MCF 10A (cell line): ENCODE measurements around the gene FAM83B. TPM values are rescaled to one million over a fixed set of nuclear protein-coding genes. Genes with fewer than 3 reads are reported as not detected.

Experiments used
- BruUV-seq: library from RNA; stranded (reverse); fragments of 400-500 nt; replicated peaks from 2 replicates; lab custom pipeline; 2021; lab: Mats Ljungman, UMichigan
- CTCF ChIA-PET: fragments of 300-600 bp; sonication (Branson Sonifier 250); formaldehyde crosslinking; extraction: SDS; loops from one replicate; lab custom pipeline; 2021; ENCODE audit warnings: antibody characterized with exemption, inconsistent platforms; lab: Yijun Ruan, JAX
- POLR2A ChIA-PET: fragments of 300-600, 350-650 bp; sonication (Branson Sonifier 250); formaldehyde crosslinking; extraction: SDS; loops from one replicate; lab custom pipeline; 2020; ENCODE audit warnings: antibody characterized with exemption, inconsistent platforms; lab: Yijun Ruan, JAX
- DNase-seq: peaks from one replicate; pipeline ENCODE4 v3.0.0-alpha.2; 2018; ENCODE audit not compliant: unreplicated experiment
- H3K27ac Mint-ChIP-seq: one replicate; pipeline ENCODE4 v1.8.0; 2022; ENCODE audit warnings: mild to moderate bottlenecking, low read depth, mixed read lengths; ENCODE audit not compliant: unreplicated experiment
- H3K27me3 Mint-ChIP-seq: one replicate; pipeline ENCODE4 v1.8.0; 2022; ENCODE audit warnings: mixed read lengths; ENCODE audit not compliant: insufficient read depth, unreplicated experiment
- H3K36me3 Mint-ChIP-seq: one replicate; pipeline ENCODE4 v1.8.0; 2022; ENCODE audit warnings: mild to moderate bottlenecking, moderate library complexity, mixed read lengths; ENCODE audit not compliant: insufficient read depth, unreplicated experiment
- H3K4me1 Mint-ChIP-seq: one replicate; pipeline ENCODE4 v1.8.0; 2022; ENCODE audit warnings: mixed read lengths; ENCODE audit not compliant: insufficient read depth, unreplicated experiment
- H3K4me3 Mint-ChIP-seq: one replicate; pipeline ENCODE4 v1.8.0; 2022; ENCODE audit warnings: mild to moderate bottlenecking, moderate library complexity, mixed read lengths; ENCODE audit not compliant: unreplicated experiment
- H3K9me3 Mint-ChIP-seq: one replicate; pipeline ENCODE4 v1.8.0; 2022; ENCODE audit warnings: mixed read lengths; ENCODE audit not compliant: unreplicated experiment
- intact Hi-C: fragments of 100-400 bp; cut with micrococcal nuclease; formaldehyde crosslinking; loops from 2 replicates; pipeline ENCODE4 v1.14.1; 2022
- total RNA-seq: library from RNA; stranded (reverse); gene quantifications from 2 replicates; pipeline ENCODE4 v1.2.3, GENCODE V29; 2022
- TF ChIP-seq, protein P1 (sequence below): fragments of 200-600 bp; IDR thresholded peaks from one replicate; pipeline ENCODE4 v1.8.0; 2022; ENCODE audit warnings: antibody characterized with exemption, mild to moderate bottlenecking; ENCODE audit not compliant: unreplicated experiment

Gene FAM83B
- total RNA-seq, 1 experiment from 2014 or later = 25.4 TPM

DNA sequence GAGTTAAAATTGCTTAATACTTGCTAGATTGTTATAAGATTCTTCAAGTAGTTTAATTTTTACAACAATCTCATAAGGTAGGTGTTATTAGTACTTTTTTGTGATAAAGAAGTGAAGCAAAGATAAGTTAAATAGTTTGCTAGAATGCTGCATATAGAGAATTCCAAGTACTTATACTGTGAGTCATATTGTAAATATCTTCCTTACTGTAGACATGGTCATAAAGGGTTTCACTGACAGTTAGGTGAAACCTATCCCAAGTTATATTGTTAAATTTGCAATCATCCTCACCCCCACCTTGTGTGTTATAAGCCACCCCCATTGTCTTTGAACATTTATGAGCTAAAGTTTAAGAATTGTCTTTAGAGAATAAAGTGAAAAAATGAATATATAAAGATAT, 142.0 kb downstream of the FAM83B start:
- BruUV-seq = no TSS peak

DNA sequence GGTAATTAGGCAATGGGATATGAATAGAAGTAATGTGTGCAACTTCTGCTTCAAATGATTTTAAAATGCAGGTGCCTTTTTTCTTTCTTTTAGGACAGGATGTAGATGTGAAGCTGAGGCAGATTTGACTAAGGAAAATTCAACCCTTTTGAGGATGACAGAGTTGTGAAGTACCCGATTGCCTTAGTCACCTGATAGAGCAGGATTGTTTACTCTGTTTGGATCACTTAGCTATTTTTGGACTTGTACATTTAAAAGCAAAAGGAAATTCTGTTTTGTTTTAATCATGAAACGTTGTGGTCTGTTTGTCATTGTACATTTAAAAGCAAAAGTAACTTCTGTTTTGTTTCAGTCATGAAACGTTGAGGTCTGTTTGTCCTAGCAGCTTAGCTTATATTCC, 143.4 kb downstream of the FAM83B start:
- ChIA-PET CTCF (interaction anchor here (0.6 to 1.7 kb wide), 2 partner anchors 37 to 271 kb away, joined by 4 read pairs; no protein-coding TSS in a partner anchor), POLR2A (no interaction called here)
- H3K4me3 Mint-ChIP-seq = no peak overlapping the region
- TF ChIP-seq, protein P1, sequence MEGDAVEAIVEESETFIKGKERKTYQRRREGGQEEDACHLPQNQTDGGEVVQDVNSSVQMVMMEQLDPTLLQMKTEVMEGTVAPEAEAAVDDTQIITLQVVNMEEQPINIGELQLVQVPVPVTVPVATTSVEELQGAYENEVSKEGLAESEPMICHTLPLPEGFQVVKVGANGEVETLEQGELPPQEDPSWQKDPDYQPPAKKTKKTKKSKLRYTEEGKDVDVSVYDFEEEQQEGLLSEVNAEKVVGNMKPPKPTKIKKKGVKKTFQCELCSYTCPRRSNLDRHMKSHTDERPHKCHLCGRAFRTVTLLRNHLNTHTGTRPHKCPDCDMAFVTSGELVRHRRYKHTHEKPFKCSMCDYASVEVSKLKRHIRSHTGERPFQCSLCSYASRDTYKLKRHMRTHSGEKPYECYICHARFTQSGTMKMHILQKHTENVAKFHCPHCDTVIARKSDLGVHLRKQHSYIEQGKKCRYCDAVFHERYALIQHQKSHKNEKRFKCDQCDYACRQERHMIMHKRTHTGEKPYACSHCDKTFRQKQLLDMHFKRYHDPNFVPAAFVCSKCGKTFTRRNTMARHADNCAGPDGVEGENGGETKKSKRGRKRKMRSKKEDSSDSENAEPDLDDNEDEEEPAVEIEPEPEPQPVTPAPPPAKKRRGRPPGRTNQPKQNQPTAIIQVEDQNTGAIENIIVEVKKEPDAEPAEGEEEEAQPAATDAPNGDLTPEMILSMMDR = no peak
- H3K36me3 Mint-ChIP-seq = no peaks in the 10 kb centered on the region
- DNase-seq = no peak
- no peaks in the 10 kb centered on the region for H3K27me3 Mint-ChIP-seq
- intact Hi-C loops = no loop called here
- H3K4me1 Mint-ChIP-seq = no peaks in the 10 kb centered on the region
- H3K9me3 Mint-ChIP-seq = no peaks in the 10 kb centered on the region
- H3K27ac Mint-ChIP-seq = no peak overlapping the region
- no TSS peak for BruUV-seq

More for the DNA sequence above, 142.0 kb downstream of the FAM83B start:
- H3K27me3 Mint-ChIP-seq = no peaks in the 10 kb centered on the region
- intact Hi-C loops = no loop called here
- H3K36me3 Mint-ChIP-seq = no peaks in the 10 kb centered on the region
- no peaks in the 10 kb centered on the region for H3K9me3 Mint-ChIP-seq
- no peak overlapping the region for H3K27ac Mint-ChIP-seq
- POLR2A ChIA-PET = no interaction called here
- DNase-seq = no peak
- H3K4me3 Mint-ChIP-seq = no peak overlapping the region
- CTCF ChIA-PET = interaction anchor here (1.7 kb wide), 1 partner anchor 270 kb away, joined by 4 read pairs; no protein-coding TSS in a partner anchor
- no peaks in the 10 kb centered on the region for H3K4me1 Mint-ChIP-seq
- TF ChIP-seq, protein P1 = no peak
